H9 (cell line): Measurements from ENCODE around the gene HPCAL1. TPM values are rescaled to one million over a fixed set of nuclear protein-coding genes. Genes with fewer than 3 reads are reported as not detected.

Experiments used
- DNase-seq: peaks from one replicate; pipeline ENCODE4 v3.0.0-alpha.2; 2017
- H2AFZ ChIP-seq: one replicate; pipeline ENCODE4 v1.6.1; 2013; ENCODE audit warnings: mild to moderate bottlenecking, low read length, control low read depth, moderate library complexity
- H2AK5ac ChIP-seq: 2 replicates; pipeline ENCODE4 v1.6.1; 2013; ENCODE audit warnings: low read length, control low read depth, mixed read lengths; ENCODE audit not compliant: insufficient read length
- H2BK120ac ChIP-seq: one replicate; pipeline ENCODE4 v1.6.1; 2013; ENCODE audit warnings: low read depth, mild to moderate bottlenecking, low read length, control low read depth, inconsistent platforms; ENCODE audit not compliant: poor library complexity, severe bottlenecking
- H2BK12ac ChIP-seq: 2 replicates; pipeline ENCODE4 v1.6.1; 2013; ENCODE audit warnings: low read length, control low read depth, mixed read lengths, low read depth; ENCODE audit not compliant: insufficient read length
- H2BK15ac ChIP-seq: 2 replicates; pipeline ENCODE4 v1.6.1; 2013; ENCODE audit warnings: low read depth, low read length, control low read depth
- H2BK20ac ChIP-seq: one replicate; pipeline ENCODE4 v1.6.1; 2013; ENCODE audit warnings: low read depth, mild to moderate bottlenecking, low read length, control low read depth, inconsistent platforms; ENCODE audit not compliant: poor library complexity, severe bottlenecking
- H2BK5ac ChIP-seq: 2 replicates; pipeline ENCODE4 v1.6.1; 2013; ENCODE audit warnings: low read length, control low read depth, mixed read lengths; ENCODE audit not compliant: insufficient read length
- H3K14ac ChIP-seq: 2 replicates; pipeline ENCODE4 v1.6.1; 2013; ENCODE audit warnings: low read length, control low read depth; ENCODE audit not compliant: insufficient read depth
- H3K18ac ChIP-seq: 2 replicates; pipeline ENCODE4 v1.6.1; 2013; ENCODE audit warnings: low read depth, mild to moderate bottlenecking, mixed read lengths, low read length, control low read depth; ENCODE audit not compliant: insufficient read length
- H3K23ac ChIP-seq: 2 replicates; pipeline ENCODE4 v1.6.1; 2013; ENCODE audit warnings: low read length, control low read depth, mixed read lengths, low read depth; ENCODE audit not compliant: insufficient read length
- H3K23me2 ChIP-seq: 2 replicates; pipeline ENCODE4 v1.6.1; 2013; ENCODE audit warnings: low read depth, mild to moderate bottlenecking, mixed read lengths, low read length, control low read depth; ENCODE audit not compliant: insufficient read length, poor library complexity, severe bottlenecking
- H3K27ac ChIP-seq: 2 replicates; pipeline ENCODE4 v1.5.1; 2013; ENCODE audit warnings: low read length, control low read depth, mixed read lengths, low read depth; ENCODE audit not compliant: insufficient read length
- H3K27me3 ChIP-seq: 2 replicates; pipeline ENCODE4 v1.6.1; 2013; ENCODE audit warnings: low read length, control low read depth, inconsistent platforms; ENCODE audit not compliant: insufficient read depth
- H3K4ac ChIP-seq: 2 replicates; pipeline ENCODE4 v1.6.1; 2013; ENCODE audit warnings: low read depth, mild to moderate bottlenecking, control low read depth, inconsistent platforms, low read length, moderate library complexity
- H3K4me1 ChIP-seq: 2 replicates; pipeline ENCODE4 v1.6.1; 2013; ENCODE audit warnings: low read length, control low read depth, inconsistent platforms; ENCODE audit not compliant: insufficient read depth
- H3K4me2 ChIP-seq: 2 replicates; pipeline ENCODE4 v1.6.1; 2013; ENCODE audit warnings: low read length, control low read depth, mixed read lengths; ENCODE audit not compliant: insufficient read length, insufficient read depth
- H3K56ac ChIP-seq: 2 replicates; pipeline ENCODE4 v1.6.1; 2013; ENCODE audit warnings: low read depth, mild to moderate bottlenecking, mixed read lengths, low read length, control low read depth; ENCODE audit not compliant: insufficient read length
- H3K79me1 ChIP-seq: 2 replicates; pipeline ENCODE4 v1.6.1; 2013; ENCODE audit warnings: low read depth, mild to moderate bottlenecking, moderate library complexity, low read length, control low read depth, inconsistent platforms; ENCODE audit not compliant: insufficient read depth, poor library complexity, severe bottlenecking
- H3K79me2 ChIP-seq: 2 replicates; pipeline ENCODE4 v1.6.1; 2013; ENCODE audit warnings: low read length, control low read depth, inconsistent platforms; ENCODE audit not compliant: insufficient read depth
- H3K9ac ChIP-seq: 2 replicates; pipeline ENCODE4 v1.6.1; 2013; ENCODE audit warnings: low read length, control low read depth, mixed read lengths; ENCODE audit not compliant: insufficient read length; ENCODE audit errors: extremely low read depth
- H3K9me3 ChIP-seq: one replicate; pipeline ENCODE4 v1.6.1; 2013; ENCODE audit warnings: low read depth, low read length, inconsistent platforms; ENCODE audit not compliant: control insufficient read depth
- H3T11ph ChIP-seq: one replicate; pipeline ENCODE4 v1.6.1; 2013; ENCODE audit warnings: mild to moderate bottlenecking, low read length, control low read depth, inconsistent platforms
- H4K20me1 ChIP-seq: one replicate; pipeline ENCODE4 v1.6.1; 2013; ENCODE audit not compliant: control insufficient read depth, insufficient read length, insufficient read depth
- H4K5ac ChIP-seq: 2 replicates; pipeline ENCODE4 v1.6.1; 2013; ENCODE audit warnings: low read depth, mild to moderate bottlenecking, mixed read lengths, low read length, control low read depth; ENCODE audit not compliant: insufficient read length
- H4K8ac ChIP-seq: replicated peaks from 2 replicates; pipeline ENCODE4 v1.6.1; 2013; ENCODE audit warnings: low read length, control low read depth, mixed read lengths, low read depth; ENCODE audit not compliant: insufficient read length
- H4K91ac ChIP-seq: 2 replicates; pipeline ENCODE4 v1.6.1; 2013; ENCODE audit warnings: low read depth, mild to moderate bottlenecking, moderate library complexity, mixed read lengths, low read length, control low read depth; ENCODE audit not compliant: insufficient read length
- H3K27ac Mint-ChIP-seq, 3 experiments: 2 replicates in 2 of 3; 3 replicates in 1 of 3; pipeline ENCODE4 v1.8.0; 2020 to 2021; ENCODE audit warnings: mixed read lengths in 3 of 3, mild to moderate bottlenecking in 1 of 3, moderate library complexity in 1 of 3
- H3K27me3 Mint-ChIP-seq: 2 replicates; pipeline ENCODE4 v1.8.0; 2021; ENCODE audit warnings: low read depth, mild to moderate bottlenecking, moderate library complexity, mixed read lengths
- H3K36me3 Mint-ChIP-seq, 3 experiments: 2 replicates in 2 of 3; 3 replicates in 1 of 3; pipeline ENCODE4 v1.8.0; 2020 to 2021; ENCODE audit warnings: low read depth in 3 of 3, mixed read lengths in 3 of 3; ENCODE audit not compliant: insufficient read depth in 1 of 3
- H3K4me1 Mint-ChIP-seq, 2 experiments: 2 replicates each; pipeline ENCODE4 v1.8.0; 2020; ENCODE audit warnings: mixed read lengths in 2 of 2
- H3K4me3 Mint-ChIP-seq, 2 experiments: 2 replicates in 1 of 2; 3 replicates in 1 of 2; pipeline ENCODE4 v1.8.0; 2020 to 2021; ENCODE audit warnings: mild to moderate bottlenecking in 2 of 2, mixed read lengths in 2 of 2, moderate library complexity in 1 of 2
- H3K9me3 Mint-ChIP-seq, 2 experiments: 2 replicates in 1 of 2; 3 replicates in 1 of 2; pipeline ENCODE4 v1.8.0; 2020; ENCODE audit warnings: mild to moderate bottlenecking in 2 of 2, mixed read lengths in 2 of 2, moderate library complexity in 1 of 2
- CTCF ChIP-seq: fragments of 200-600 bp; sonication (generic); conservative IDR thresholded peaks from 3 replicates; pipeline ENCODE4 v1.8.0; 2021; ENCODE audit warnings: antibody characterized with exemption, mild to moderate bottlenecking
- WGBS: extraction: QIAGEN DNeasy Blood & Tissue Kit; methylation state at CpG from one replicate; pipeline ENCODE4 v1.1.7; 2013; ENCODE audit warnings: missing lambda C conversion rate, low lambda C conversion rate, mixed read lengths; ENCODE audit not compliant: insufficient read length; ENCODE audit errors: extremely low coverage; 5-methylcytosine and 5-hydroxymethylcytosine counted together
- total RNA-seq: library from RNA; stranded (reverse); gene quantifications from 2 replicates; pipeline ENCODE4 v1.2.1, GENCODE V29; 2021

Gene HPCAL1
- total RNA-seq, 1 experiment from 2014 or later, result 4.7 TPM

- Histone ChIP-seq H2BK12ac (no peak overlapping the region), H4K20me1 (no peaks in the 10 kb centered on the region), H3K23me2 (no peaks in the 10 kb centered on the region), H4K5ac (no peak overlapping the region), H3K14ac (no peak overlapping the region), H3K79me2 (0 out of 2 replicates have a peak, but pooled peaks cover 2% of the 10 kb centered on the region), H3T11ph (no peak overlapping the region), H4K8ac (no peak overlapping the region), H3K4me2 (no peak overlapping the region), H3K27me3 (no peaks in the 10 kb centered on the region), H3K23ac (no peak overlapping the region), H2BK5ac (no peak overlapping the region), H2BK15ac (no peak overlapping the region), H3K9ac (no peak overlapping the region), H3K4me1 (no peaks in the 10 kb centered on the region), H3K18ac (no peak overlapping the region), H2BK20ac (no peak overlapping the region), H3K9me3 (no peaks in the 10 kb centered on the region), H3K79me1 (no peaks in the 10 kb centered on the region), H2AK5ac (no peak overlapping the region), H2BK120ac (no peak overlapping the region), H3K4ac (no peak overlapping the region), H3K56ac (no peak overlapping the region), H4K91ac (no peak overlapping the region), H3K27ac (no peak overlapping the region), H2AFZ (no peak overlapping the region)
- Mint-ChIP-seq H3K4me1 (peaks cover 5 to 17% of the 10 kb centered on the region in 2 experiments), H3K27me3 (no peaks in the 10 kb centered on the region), H3K27ac (0 out of 7 replicates have a peak overlapping the region, but pooled peaks of 1 of the 3 experiments have one; percentile 21), H3K4me3 (no peak overlapping the region), H3K36me3 (no peaks in the 10 kb centered on the region), H3K9me3 (no peaks in the 10 kb centered on the region)
- TF ChIP-seq CTCF, result no peak
- no peak for DNase-seq
- WGBS, result no CpG with 5 or more reads among the region's 8 CpGs
Observed at GRCh38 chr2:10356439-10356811, 53.7 kb downstream of the HPCAL1 start.
